Retina (tissue), 1 donor: Measurements from ENCODE around the gene ASCL1.

Experiments used
- DNase-seq: peaks from one replicate; pipeline ENCODE4 v3.0.0-alpha.2; 2016

Gene ASCL1

GRCh38 chr12:102957339-102958050 is at the start of gene ASCL1:
Gene ASCL1, plus strand, starts transcription at chr12:102957674. Its CDS starts 571 bp downstream, at chr12:102958245.
- DNase-seq, result peak; percentile 91

GRCh38 chr12:102907918-102908317 is 49.6 kb upstream of the ASCL1 start:
- DNase-seq, result no peak

GRCh38 chr12:102910137-102910536 is 47.3 kb upstream of the ASCL1 start:
- DNase-seq, result no peak

- no peak for DNase-seq
Observed at GRCh38 chr12:102910792-102911191, 46.7 kb upstream of the ASCL1 start.

- no peak for DNase-seq
Observed at GRCh38 chr12:102911320-102911719, 46.2 kb upstream of the ASCL1 start.

- DNase-seq, result no peak
Observed at GRCh38 chr12:102912258-102912657, 45.2 kb upstream of the ASCL1 start.

GRCh38 chr12:102913453-102914226 is 43.8 kb upstream of the ASCL1 start:
- no peak for DNase-seq

- DNase-seq, result no peak
Observed at GRCh38 chr12:102916252-102917025, 41.0 kb upstream of the ASCL1 start.

- peak; percentile 65 for DNase-seq
Observed at GRCh38 chr12:102917026-102917787, 40.3 kb upstream of the ASCL1 start, which contains the start of gene PAH. Gene PAH, minus strand, starts transcription at chr12:102917244. Its CDS starts 114 bp downstream, at chr12:102917130.

GRCh38 chr12:102918840-102919239 is 38.6 kb upstream of the ASCL1 start:
- DNase-seq, result no peak

- DNase-seq, result no peak
Observed at GRCh38 chr12:102920271-102920670, 37.2 kb upstream of the ASCL1 start.

- DNase-seq, result no peak
Observed at GRCh38 chr12:102921240-102921639, 36.2 kb upstream of the ASCL1 start.

GRCh38 chr12:102927220-102927619 is 30.3 kb upstream of the ASCL1 start:
- DNase-seq, result no peak

- no peak for DNase-seq
Observed at GRCh38 chr12:102933168-102933567, 24.3 kb upstream of the ASCL1 start.

GRCh38 chr12:102939059-102939458 is 18.4 kb upstream of the ASCL1 start:
- no peak for DNase-seq

- DNase-seq, result no peak
Observed at GRCh38 chr12:102939670-102940222, 17.7 kb upstream of the ASCL1 start.

GRCh38 chr12:102946042-102946441 is 11.4 kb upstream of the ASCL1 start:
- DNase-seq, result no peak

- DNase-seq, result peak; percentile 89
Observed at GRCh38 chr12:102948941-102949352, 8.5 kb upstream of the ASCL1 start.

- peak; percentile 90 for DNase-seq
Observed at GRCh38 chr12:102950107-102950949, 7.1 kb upstream of the ASCL1 start.

- peak; percentile 85 for DNase-seq
Observed at GRCh38 chr12:102950950-102951619, 6.4 kb upstream of the ASCL1 start.

- DNase-seq, result peak; percentile 70
Observed at GRCh38 chr12:102951841-102952240, 5.6 kb upstream of the ASCL1 start.
